SK-N-SH (cell line): ENCODE data around the gene CYP27B1.

Experiments
- CTCF ChIP-seq: fragments of 200-600 bp; sonication (generic); IDR thresholded peaks from 2 replicates; pipeline ENCODE4 v1.6.1; 2017; ENCODE audit warnings: antibody characterized with exemption, mild to moderate bottlenecking, moderate library complexity
- MEF2A ChIP-seq: IDR thresholded peaks from 2 replicates; pipeline ENCODE4 v1.4.0; 2012; ENCODE audit warnings: low read depth, borderline replicate concordance
- YY1 ChIP-seq: IDR thresholded peaks from 2 replicates; pipeline ENCODE4 v1.4.0; 2012; ENCODE audit warnings: low read depth, mild to moderate bottlenecking

GRCh38 chr12:57718641-57719528, 48.0 kb downstream of the CYP27B1 start:
- TF ChIP-seq CTCF (no peak), YY1 (no peak), MEF2A (no peak)
